GM12873 (cell line): Measurements from ENCODE around the gene SYNPO2.

Experiments
- CTCF ChIP-seq: IDR thresholded peaks from 2 replicates; pipeline ENCODE4 v1.5.1; 2012; ENCODE audit warnings: low read depth, mild to moderate bottlenecking, moderate library complexity, low read length, control low read depth; ENCODE audit not compliant: insufficient read depth; ENCODE audit errors: missing control alignments

SYNPO2 gene, protein sequence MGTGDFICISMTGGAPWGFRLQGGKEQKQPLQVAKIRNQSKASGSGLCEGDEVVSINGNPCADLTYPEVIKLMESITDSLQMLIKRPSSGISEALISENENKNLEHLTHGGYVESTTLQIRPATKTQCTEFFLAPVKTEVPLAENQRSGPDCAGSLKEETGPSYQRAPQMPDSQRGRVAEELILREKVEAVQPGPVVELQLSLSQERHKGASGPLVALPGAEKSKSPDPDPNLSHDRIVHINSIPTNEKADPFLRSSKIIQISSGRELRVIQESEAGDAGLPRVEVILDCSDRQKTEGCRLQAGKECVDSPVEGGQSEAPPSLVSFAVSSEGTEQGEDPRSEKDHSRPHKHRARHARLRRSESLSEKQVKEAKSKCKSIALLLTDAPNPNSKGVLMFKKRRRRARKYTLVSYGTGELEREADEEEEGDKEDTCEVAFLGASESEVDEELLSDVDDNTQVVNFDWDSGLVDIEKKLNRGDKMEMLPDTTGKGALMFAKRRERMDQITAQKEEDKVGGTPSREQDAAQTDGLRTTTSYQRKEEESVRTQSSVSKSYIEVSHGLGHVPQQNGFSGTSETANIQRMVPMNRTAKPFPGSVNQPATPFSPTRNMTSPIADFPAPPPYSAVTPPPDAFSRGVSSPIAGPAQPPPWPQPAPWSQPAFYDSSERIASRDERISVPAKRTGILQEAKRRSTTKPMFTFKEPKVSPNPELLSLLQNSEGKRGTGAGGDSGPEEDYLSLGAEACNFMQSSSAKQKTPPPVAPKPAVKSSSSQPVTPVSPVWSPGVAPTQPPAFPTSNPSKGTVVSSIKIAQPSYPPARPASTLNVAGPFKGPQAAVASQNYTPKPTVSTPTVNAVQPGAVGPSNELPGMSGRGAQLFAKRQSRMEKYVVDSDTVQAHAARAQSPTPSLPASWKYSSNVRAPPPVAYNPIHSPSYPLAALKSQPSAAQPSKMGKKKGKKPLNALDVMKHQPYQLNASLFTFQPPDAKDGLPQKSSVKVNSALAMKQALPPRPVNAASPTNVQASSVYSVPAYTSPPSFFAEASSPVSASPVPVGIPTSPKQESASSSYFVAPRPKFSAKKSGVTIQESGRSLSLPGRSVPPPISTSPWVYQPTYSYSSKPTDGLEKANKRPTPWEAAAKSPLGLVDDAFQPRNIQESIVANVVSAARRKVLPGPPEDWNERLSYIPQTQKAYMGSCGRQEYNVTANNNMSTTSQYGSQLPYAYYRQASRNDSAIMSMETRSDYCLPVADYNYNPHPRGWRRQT

GRCh38 chr4:118888666-118889311 is at the start of gene SYNPO2:
Gene SYNPO2 (plus strand): TSS chr4:118888854. CDS start chr4:118889037, 183 bp downstream.
- TF ChIP-seq CTCF: no peak

DNA sequence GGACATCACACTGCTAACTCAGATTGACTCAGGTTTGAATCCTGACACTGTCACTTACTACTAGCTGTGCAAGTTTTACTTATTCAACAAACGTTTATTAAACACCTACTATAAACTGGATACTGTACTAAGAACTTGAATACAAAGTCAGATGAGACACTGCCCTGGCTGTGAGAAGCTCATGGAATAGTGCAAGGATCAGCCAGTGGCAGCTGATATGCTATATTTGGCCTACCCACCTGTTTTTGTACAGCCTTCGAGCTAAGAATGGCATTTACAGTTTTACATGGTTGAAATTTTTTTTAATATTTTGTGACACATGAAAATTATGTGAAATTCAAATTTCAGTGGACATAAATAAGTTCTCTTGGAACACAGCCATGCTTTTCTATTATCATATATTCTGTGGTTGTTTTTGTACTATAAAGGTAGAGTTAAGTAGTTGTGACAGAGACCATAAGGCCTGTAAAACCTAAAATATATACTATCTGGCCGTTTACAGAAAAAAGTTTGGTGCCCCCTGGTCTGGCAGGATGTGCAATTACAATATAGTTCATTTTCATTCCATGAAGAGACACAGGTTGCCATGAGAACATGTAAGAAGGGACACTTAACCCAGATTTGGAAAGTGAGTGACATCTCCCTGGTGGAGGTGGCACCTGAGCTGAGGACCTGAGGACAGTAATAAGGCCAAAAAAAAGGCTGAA is 49.3 kb upstream of the SYNPO2 start:
- no peak for TF ChIP-seq CTCF

- TF ChIP-seq CTCF: no peak
Observed at GRCh38 chr4:118842055-118842454, 46.6 kb upstream of the SYNPO2 start.

DNA sequence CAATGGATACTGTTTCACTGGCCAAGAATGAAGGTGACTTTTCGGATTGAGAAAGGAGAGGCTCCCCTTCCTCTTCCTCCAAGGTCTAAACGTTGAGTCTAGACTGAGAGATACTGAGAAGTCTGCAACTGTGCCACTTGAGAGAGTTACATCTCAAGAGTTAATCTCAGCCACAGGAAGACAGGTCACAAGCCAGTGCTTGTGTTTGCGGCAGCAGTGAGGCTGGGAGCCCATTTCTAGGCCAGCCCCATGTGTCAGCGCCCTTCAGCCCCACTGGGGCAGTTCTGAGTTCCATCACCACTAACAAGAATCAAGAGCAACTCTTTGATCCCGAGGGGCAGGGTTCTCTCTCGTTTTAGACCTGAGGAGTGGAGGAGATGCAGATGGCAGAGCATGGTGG is 45.4 kb upstream of the SYNPO2 start:
- TF ChIP-seq CTCF: no peak

GRCh38 chr4:118845552-118846050 is 43.1 kb upstream of the SYNPO2 start:
- TF ChIP-seq CTCF: no peak

DNA sequence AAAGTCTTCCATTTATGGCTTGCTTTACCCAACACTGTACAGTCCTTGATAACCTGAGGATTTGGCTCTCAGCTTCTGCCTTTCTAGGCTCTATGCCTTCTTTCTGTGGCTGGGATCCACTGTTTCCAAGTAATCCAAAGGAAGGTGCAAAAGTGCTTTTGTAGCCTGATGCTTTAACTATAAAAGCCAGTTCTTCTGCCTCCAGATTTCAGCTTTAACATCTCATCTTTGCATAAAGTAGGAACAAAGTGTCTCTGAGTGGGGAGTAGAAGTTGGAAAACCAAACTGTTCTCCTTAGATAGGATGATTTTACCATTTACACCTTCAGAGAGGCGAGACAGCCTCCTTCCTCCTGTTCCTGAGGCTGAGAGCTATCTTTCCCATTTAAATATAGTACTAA is 41.7 kb upstream of the SYNPO2 start:
- TF ChIP-seq CTCF: no peak
